Psoas muscle (tissue), 8 donors: ENCODE measurements around the gene ABHD15. TPM values are rescaled to one million over a fixed set of nuclear protein-coding genes. Genes with fewer than 3 reads are reported as not detected.

Experiments used
- ATAC-seq, 4 donors: fragments of 200-7000 bp; cut with Tn5 transposase; one replicate each; pipeline ENCODE4 v1.9.1; 2020; ENCODE audit warnings: moderate library complexity in 3 of 4, mild to moderate bottlenecking in 2 of 4
- DNase-seq, 2 donors: peaks; one replicate each; pipeline ENCODE4 v3.0.0-alpha.2; 2020
- H3K27ac ChIP-seq: fragments of 200-600 bp; one replicate; pipeline ENCODE4 v1.8.0; 2022
- H3K27me3 ChIP-seq, 3 donors: fragments of 200-600 bp in 1 of 3; one replicate each; pipeline versions ENCODE4 v1.6.1 to v1.8.0; 2013 to 2022; ENCODE audit warnings: low read length in 2 of 3, mild to moderate bottlenecking in 2 of 3, moderate library complexity in 1 of 3; ENCODE audit not compliant: insufficient read depth in 3 of 3
- H3K36me3 ChIP-seq, 2 donors: fragments of 200-600 bp in 1 of 2; one replicate each; pipeline versions ENCODE4 v1.6.1 to v1.8.0; 2013 to 2022; ENCODE audit warnings: low read depth in 1 of 2, mild to moderate bottlenecking in 1 of 2, moderate library complexity in 1 of 2; ENCODE audit not compliant: insufficient read depth in 1 of 2
- H3K4me1 ChIP-seq: fragments of 200-600 bp; one replicate; pipeline ENCODE4 v1.8.0; 2022
- H3K4me3 ChIP-seq: fragments of 200-600 bp; one replicate; pipeline ENCODE4 v1.8.0; 2022; ENCODE audit warnings: mild to moderate bottlenecking
- H3K9me3 ChIP-seq: fragments of 200-600 bp; one replicate; pipeline ENCODE4 v1.8.0; 2022
- CTCF ChIP-seq: fragments of 200-600 bp; IDR thresholded peaks from one replicate; pipeline ENCODE4 v1.8.0; 2022; ENCODE audit warnings: antibody characterized with exemption
- WGBS, 3 donors: extraction: QIAGEN DNeasy Blood & Tissue Kit; methylation state at CpG; one replicate each; pipeline versions ENCODE4 v1.1.6 to v1.1.7; 2013; 5-methylcytosine and 5-hydroxymethylcytosine counted together
- intact Hi-C, 2 donors: fragments of 100-400 bp; cut with DNase I; formaldehyde crosslinking; loops; one replicate each; pipeline versions ENCODE4 v1.11.0 to v1.14.2; 2022
- polyA plus RNA-seq, 3 donors: library from polyadenylated mRNA; stranded (reverse); fragments of 200-250 nt; gene quantifications; one replicate each; pipeline ENCODE4 v1.2.3, GENCODE V29; 2013
- total RNA-seq, 4 donors: library from RNA; stranded (reverse); fragmentation: NEBNext Ultra II Directional in 2 of 4; extraction: Animal tissue kit (Norgen Biotek cat#: 25700) in 2 of 4; gene quantifications; one replicate each; pipeline versions ENCODE4 v1.2.1 to v1.2.4, GENCODE V29; 2021 to 2023
- donor health status: healthy with polysubstance abuse.
- donor health status: DM: no; HTN: no; CAD: no; lungs with moderate emphysema.
- donor health status: Bipolar disorder and iron deficiency.
- donor health status: healthy.
- donor health status: DM: yes; HTN: yes; CAD: no.
- donor health status: DM: no; HTN: no; CAD: no.
- donor health status: DM: no; HTN: no; CAD: no.
- donor health status: DM: yes; HTN: yes; CAD: no.

Gene ABHD15
- total and polyA plus RNA-seq, 7 donors: 1.6 to 7.9 (median 2.6) TPM

DNA sequence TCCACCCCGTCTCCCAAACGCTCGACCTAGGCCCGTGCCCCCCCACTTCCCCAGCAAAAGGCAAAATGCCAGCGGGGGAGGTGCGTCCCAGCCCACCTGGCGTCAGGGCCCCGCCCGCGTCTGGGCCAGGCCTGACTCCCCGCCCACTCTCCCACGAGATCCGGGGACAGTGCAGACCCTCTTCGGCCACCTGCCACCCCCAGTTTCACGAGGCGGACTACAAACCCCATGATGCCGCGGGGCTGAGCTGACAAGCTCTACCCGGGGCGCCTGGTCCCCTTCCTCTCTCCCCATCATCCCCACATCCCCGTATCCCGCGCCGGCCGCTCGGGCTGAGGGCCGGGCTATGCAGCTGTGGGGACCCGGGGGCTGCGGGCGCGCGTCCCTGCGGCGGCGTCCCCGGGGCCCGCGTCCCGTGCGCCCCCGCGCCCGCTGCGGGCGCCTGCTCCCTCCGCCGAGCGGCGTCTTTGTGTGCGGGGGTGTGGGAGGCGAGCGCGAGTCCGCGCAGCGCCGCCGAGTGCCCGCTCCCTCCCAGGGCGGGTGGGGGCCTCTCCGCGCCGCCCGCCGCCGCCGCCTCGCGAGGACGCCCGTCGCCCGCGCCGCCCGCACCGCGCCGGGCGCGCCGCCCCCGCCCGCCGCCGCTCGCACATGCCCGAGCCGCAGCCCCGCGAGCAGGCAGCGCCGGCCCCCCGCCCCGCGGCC lies 26.2 kb upstream of the ABHD15 start, which contains the start of gene ANKRD13B:
ANKRD13B (plus strand) TSS at position 283 of the 702 bp plus-strand sequence. CDS start 490 bp downstream, outside the sequence.
- Histone ChIP-seq H3K4me1 (peaks cover 50% of the 10 kb centered on the region), H3K27ac (peak within 1 kb of the TSS; percentile 89), H3K27me3 (no peaks in the 10 kb centered on the region), H3K36me3 (no peaks in the 10 kb centered on the region), H3K9me3 (no peaks in the 10 kb centered on the region), H3K4me3 (peak within 1 kb of the TSS; percentile 84)
- ATAC-seq (no peak), DNase-seq (peak; percentile 52 to 74)
- intact Hi-C loops: no loop called here
- 0 to 3% (median 0%) methylated on average over 22 to 94 of the region's 96 CpGs for WGBS, 3 donors
- no peak for TF ChIP-seq CTCF

DNA sequence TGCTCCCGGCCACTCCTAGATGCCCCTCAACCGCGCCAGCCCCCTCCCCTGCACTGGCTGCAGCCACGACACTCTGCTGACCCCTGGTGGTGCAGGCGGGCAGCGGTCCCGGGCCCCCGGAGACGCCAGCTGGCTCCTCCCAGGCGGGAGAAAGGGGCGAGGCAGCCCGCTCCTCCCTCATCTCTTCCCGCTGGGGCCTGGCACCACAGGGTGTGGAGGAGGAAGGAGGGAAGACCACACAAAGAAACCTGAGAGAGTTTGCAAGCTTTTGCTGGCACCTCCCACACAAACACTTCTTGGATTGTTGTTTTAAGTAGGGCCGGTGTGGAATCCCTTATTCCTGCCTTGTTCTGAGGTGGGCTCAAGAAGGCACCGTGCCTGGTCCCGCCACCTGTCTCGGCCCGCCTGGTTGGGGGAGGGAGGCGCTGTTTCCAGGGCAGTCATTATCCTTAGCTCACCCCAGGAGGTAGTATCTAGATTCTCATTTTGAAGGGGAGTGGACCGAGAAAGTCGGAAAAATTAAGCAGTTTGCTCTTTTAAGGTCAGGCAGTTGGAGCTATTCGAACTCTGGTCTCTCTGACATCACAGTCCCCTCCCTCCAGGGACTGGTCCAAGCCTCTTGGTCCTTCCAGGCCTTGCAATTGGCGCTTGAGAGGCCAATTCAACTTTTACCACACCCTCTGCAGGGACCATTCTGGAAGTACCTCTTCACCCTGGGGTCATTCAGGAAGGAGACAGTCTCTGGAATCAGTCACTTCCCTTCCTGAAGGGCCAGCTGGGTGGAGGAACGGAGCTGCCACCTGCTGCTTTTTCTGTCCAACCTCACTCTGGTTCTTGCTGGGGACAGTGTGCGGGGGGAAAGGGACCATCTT lies 25.1 kb upstream of the ABHD15 start:
- Histone ChIP-seq H3K4me1 (peaks cover 60% of the 10 kb centered on the region), H3K36me3 (no peaks in the 10 kb centered on the region), H3K27me3 (no peaks in the 10 kb centered on the region), H3K9me3 (no peaks in the 10 kb centered on the region), H3K4me3 (peak overlapping the region; percentile 84), H3K27ac (peak overlapping the region; percentile 89)
- intact Hi-C loops: no loop called here
- peak; percentile 66 to 80 (median 72) for ATAC-seq
- 8 to 11% (median 10%) methylated on average over 20 to 25 of the region's 25 CpGs for WGBS, 3 donors
- TF ChIP-seq CTCF: peak; percentile 93
- DNase-seq: peak; percentile 88 to 94

- DNase-seq (peak; percentile 62 to 75), ATAC-seq (peak in 3 of 4 donors; percentile 4 to 26 (median 16))
- TF ChIP-seq CTCF: no peak
- WGBS, 3 donors: 5 to 17% (median 7%) methylated on average over 31 of the region's 31 CpGs
- H3K9me3 ChIP-seq: no peaks in the 10 kb centered on the region
- peak overlapping the region; percentile 84 for H3K4me3 ChIP-seq
- H3K4me1 ChIP-seq: peaks cover 68% of the 10 kb centered on the region
- intact Hi-C loops: no loop called here
- H3K36me3 ChIP-seq: no peaks in the 10 kb centered on the region
- peak overlapping the region; percentile 89 for H3K27ac ChIP-seq
- no peaks in the 10 kb centered on the region for H3K27me3 ChIP-seq
These were observed 24.4 kb upstream of the ABHD15 start for GRCh38 chr17:29591146-29591736.

DNA sequence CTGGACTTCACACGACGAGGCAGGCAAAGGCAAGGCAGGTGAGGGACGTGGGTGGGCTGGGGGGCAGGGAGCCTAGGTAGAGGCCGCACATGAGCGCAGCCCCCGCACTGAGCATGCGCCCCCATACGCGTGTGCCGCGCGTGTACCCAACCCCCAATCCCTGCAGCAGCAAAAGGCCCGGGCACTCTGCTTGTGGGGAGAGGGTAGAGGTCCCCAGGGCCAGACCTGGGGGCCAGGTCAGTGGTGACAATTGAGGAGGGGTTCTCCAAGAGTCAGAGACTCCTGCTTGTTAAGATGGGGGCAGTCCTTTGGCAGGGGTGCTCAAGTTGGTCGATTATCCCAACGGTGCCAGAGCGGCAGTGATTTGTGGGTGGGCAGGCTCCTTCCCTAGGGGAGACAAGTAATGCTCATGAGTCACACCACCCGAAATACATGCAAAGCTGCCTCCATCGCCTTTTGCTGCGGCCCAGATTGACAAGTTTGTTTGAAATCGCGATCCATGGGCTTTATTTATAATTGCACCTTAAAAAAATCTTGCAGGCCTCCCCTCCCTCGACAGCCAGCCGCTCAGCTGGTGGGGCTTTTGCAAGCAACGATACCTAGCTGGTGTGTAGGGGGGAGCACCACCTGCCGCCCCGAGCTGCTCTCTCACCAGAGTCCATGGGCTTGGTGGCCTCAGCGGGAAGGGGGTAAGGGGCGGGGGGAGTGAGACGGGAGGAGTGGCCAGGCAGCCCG lies 23.7 kb upstream of the ABHD15 start:
- ATAC-seq (peak in 3 of 4 donors; percentile 29 to 57 (median 50)), DNase-seq (peak in 1 of 2 donors; percentile 43)
- Histone ChIP-seq H3K27me3 (no peaks in the 10 kb centered on the region), H3K4me1 (peaks cover 71% of the 10 kb centered on the region), H3K36me3 (no peaks in the 10 kb centered on the region), H3K27ac (peak overlapping the region; percentile 89), H3K4me3 (peak overlapping the region; percentile 84), H3K9me3 (no peaks in the 10 kb centered on the region)
- WGBS, 3 donors: 13 to 29% (median 18%) methylated on average over 29 to 30 of the region's 30 CpGs
- no peak for TF ChIP-seq CTCF
- intact Hi-C loops: no loop called here
